Activated T-helper 17 cell treated with anti-CD3 and anti-CD28 coated beads, Interleukin-2, amount 50 U/mL, for 72 hours (primary cell): ENCODE results near the gene ZNF653. TPM values are rescaled to one million over a fixed set of nuclear protein-coding genes. Genes with fewer than 3 reads are reported as not detected.
"Not testable (repeated sequence)": the region's sequence is repeated elsewhere in the genome, so short reads cannot be mapped to it uniquely, and the experiment has no call there.

Experiments used
- ATAC-seq: fragments of 150-1000 bp; cut with Tn5 transposase; replicated peaks from 2 replicates; pipeline ENCODE4 v1.10.0; 2021; ENCODE audit warnings: mild to moderate bottlenecking, moderate library complexity
- H3K27ac Mint-ChIP-seq: one replicate; pipeline ENCODE4 v1.8.0; 2022; ENCODE audit warnings: mixed read lengths
- H3K27me3 Mint-ChIP-seq: one replicate; pipeline ENCODE4 v1.8.0; 2022; ENCODE audit warnings: mixed read lengths
- H3K36me3 Mint-ChIP-seq: one replicate; pipeline ENCODE4 v1.8.0; 2022; ENCODE audit warnings: low read depth, mild to moderate bottlenecking, mixed read lengths
- H3K4me1 Mint-ChIP-seq: one replicate; pipeline ENCODE4 v1.8.0; 2022; ENCODE audit warnings: mixed read lengths
- H3K4me3 Mint-ChIP-seq: one replicate; pipeline ENCODE4 v1.8.0; 2022; ENCODE audit warnings: mild to moderate bottlenecking, mixed read lengths
- H3K9me3 Mint-ChIP-seq: one replicate; pipeline ENCODE4 v1.8.0; 2022; ENCODE audit warnings: mixed read lengths
- total RNA-seq, 2 donors: library from RNA; stranded (reverse); gene quantifications; one replicate each; pipeline ENCODE4 v1.2.3, GENCODE V29; 2022

The ZNF653 gene
- total RNA-seq, 2 donors from 2014 or later: 18.8 to 26.3 TPM

DNA sequence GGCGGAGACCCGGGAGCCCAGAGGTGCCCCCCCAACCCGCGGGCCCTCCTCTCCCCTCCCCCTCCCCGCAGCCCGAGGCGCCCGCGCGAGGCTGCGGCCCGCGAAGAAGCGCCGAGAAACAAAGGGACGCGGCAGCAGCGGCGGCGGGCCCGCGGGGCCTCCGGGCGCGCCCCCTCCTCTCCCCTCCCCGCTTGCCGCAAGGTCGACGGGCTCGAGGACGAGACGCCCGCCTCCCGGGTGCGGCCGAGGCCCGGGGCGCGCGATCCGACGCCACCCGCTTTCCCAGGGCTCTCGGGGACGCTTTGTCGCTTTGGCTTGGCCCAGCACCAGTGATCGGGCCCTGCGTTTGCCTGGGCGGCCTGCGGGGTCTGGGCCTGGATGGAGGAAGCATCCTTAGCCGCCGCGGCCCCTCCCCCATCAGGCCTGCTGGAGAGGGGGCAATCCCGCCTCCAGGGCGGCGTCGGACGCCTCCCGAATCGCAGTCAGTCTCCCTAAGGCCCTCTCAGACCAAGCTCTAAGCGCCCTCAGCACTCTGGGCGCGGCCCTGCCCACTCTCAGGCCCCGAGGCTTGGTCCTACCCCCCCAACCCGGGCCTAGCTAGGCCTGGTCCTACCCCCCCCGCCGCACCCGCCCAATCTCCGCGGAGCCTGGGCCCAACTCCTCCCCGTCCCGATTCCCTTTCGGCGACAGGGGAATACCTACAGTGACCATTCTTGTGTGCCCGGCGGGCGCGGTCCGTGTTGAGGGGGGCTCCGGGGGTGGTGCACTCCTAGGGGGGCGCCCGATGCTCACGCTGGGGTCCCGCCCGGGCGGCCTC is 25.5 kb downstream of the ZNF653 start:
- Mint-ChIP-seq H3K4me3 (no peak overlapping the region), H3K27me3 (peaks cover 19% of the 10 kb centered on the region), H3K36me3 (peaks cover 16% of the 10 kb centered on the region), H3K4me1 (peaks cover 9% of the 10 kb centered on the region), H3K9me3 (no peaks in the 10 kb centered on the region), H3K27ac (no peak overlapping the region)
- no peak for ATAC-seq

DNA sequence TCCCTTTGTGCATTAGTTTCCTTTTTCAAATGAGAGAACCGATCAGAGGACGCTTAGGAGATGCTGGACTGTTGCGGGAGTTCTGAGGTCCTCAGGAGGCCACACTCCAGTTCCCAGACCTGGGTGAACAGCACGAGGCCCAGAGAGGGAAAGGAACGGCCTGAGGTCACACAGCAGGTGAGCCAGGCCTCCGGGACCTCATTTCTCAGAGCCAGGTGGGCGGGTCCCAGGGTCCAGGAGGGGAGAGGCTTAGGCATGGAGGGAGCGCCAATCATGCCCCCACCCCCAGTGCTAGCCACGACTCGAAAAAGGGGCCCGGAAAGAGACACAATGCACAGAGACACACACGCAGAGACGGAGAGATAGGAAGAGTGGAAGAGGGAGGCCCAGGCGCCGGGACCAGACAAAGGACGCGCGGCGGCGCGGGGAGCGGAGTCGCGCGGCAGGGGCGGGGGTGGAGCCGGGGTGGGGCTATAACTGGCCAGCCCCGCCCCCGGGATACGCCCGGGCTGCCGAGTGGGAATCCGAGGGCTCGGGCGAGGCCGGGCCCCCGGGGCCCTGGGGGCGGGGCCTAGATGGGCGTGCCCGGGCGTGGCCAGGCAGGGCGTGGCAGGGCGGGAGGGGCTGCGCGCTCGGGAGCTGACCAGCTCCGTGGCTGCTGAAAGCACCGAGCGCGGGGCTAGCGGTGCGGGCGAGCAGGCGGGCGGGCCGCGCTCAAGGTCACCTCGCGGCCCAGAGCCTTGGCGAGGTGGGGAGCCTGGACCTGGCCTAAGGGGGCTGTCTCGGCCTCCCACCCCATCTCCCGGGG is 26.3 kb downstream of the ZNF653 start:
- ATAC-seq: no peak
- Mint-ChIP-seq H3K27me3 (peaks cover 19% of the 10 kb centered on the region), H3K36me3 (peaks cover 12% of the 10 kb centered on the region), H3K27ac (no peak overlapping the region), H3K4me3 (peak overlapping the region; percentile 44), H3K4me1 (peaks cover 7% of the 10 kb centered on the region), H3K9me3 (no peaks in the 10 kb centered on the region)

DNA sequence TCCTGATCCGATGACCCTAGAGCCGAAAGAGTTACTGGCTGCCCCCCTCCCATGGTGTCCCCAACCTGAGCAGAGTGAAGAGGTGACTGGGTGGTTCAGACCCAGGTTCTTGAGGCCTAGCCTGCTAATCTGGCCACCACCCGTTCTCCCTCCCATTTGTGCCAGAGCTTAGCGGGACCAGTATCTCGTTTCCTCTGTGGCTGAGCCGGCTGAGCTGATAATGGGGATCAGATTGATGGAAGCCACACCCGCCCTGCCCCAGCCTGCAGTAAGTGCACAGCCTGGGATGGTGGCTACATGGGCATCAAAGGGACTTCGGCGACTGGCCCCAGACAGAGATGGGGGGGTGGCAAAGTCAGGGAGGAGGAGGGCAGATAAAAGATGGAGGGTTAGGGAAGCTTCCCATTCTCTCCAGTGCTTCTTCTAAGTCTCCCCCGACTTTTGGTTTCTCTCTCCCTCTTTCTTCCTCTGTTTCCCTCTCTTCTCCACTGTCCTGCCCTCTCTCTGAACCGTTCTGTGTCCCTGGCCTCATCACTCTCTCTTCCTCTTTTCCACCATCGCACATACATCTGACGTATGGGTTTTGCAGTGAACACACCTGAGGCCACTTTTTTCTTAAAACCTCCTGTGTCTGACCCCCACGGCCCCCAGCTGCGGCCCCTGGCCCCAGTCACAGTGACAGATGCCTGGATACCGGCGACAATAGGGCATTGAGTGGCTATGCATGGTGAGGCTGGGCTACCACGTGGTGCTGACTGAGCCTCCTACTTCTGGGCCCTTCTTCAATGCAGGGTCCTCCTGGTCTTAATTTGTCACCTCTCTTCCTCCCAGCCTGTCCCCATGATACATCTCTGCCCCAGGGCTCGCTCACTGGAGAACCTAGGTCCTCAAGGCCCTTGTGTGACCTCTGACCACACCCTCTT is 27.2 kb downstream of the ZNF653 start:
- Mint-ChIP-seq H3K9me3 (no peaks in the 10 kb centered on the region), H3K4me3 (peak overlapping the region; percentile 44), H3K36me3 (peaks cover 12% of the 10 kb centered on the region), H3K27me3 (peaks cover 19% of the 10 kb centered on the region), H3K27ac (no peak overlapping the region), H3K4me1 (peaks cover 7% of the 10 kb centered on the region)
- ATAC-seq: no peak

DNA sequence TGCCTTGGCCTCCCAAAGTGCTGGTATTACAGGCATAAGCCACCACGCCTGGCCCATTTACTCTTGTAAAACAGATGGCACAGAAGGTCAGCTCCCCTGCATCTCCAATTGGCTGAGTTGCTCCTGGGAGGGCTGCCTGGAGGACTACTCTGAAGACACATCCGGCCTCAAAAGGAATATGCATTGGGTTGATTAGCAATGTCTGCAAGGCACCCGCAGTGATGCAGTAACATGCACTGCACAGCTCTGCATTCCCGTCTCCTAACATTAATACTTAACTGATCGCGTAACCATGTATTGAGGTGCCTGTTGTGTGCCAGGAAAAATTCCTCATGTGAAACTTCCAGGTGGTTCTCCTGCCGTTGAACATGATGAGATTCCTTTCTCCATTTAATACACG is 29.8 kb downstream of the ZNF653 start:
- Mint-ChIP-seq H3K4me3 (no peak overlapping the region), H3K27ac (no peak overlapping the region), H3K36me3 (no peaks in the 10 kb centered on the region), H3K27me3 (peaks cover 13% of the 10 kb centered on the region), H3K4me1 (peaks cover 7% of the 10 kb centered on the region), H3K9me3 (no peaks in the 10 kb centered on the region)
- no peak for ATAC-seq

DNA sequence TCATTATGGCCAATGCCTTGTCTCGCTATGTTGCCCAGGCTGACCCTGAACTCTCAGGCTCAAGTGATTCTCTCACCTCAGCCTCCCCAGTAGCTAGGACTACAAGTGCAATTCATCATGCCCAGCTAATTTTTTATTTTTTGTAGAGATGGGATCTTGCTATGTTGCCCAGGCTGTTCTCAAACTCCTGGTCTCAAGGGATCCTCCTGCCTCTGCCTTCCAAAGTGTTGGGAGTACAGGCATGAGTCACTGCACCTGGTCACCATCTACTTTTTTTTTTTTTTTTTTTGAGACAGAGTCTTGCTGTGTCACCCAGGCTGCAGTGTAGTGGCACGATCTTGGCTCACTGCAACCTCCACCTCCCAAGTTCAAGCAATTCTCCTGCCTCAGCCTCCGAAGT is 30.3 kb downstream of the ZNF653 start:
- H3K4me1 Mint-ChIP-seq, H3K9me3 Mint-ChIP-seq, ATAC-seq, H3K36me3 Mint-ChIP-seq, H3K4me3 Mint-ChIP-seq, H3K27ac Mint-ChIP-seq: not testable (repeated sequence)
- peaks cover 13% of the 10 kb centered on the region for H3K27me3 Mint-ChIP-seq

DNA sequence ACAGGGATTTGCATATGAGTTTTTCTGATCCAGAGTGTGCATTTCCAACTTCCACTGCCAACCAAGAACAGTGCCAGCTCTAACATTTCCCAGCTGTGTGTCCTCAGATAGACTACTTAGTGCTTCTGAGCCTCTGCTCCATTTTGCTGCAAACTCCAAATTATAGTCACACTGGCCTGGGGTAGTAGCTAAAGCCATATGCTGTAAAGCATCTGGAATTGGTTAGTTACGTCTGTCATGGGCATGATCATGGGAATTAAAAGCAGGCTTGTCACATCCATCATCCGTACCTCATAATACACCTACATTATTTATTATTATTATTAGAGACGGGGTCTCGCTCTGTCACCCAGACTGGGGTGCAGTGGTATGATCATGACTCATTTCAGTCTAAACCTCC is 31.9 kb downstream of the ZNF653 start:
- Mint-ChIP-seq H3K4me1 (peaks cover 3% of the 10 kb centered on the region), H3K36me3 (no peaks in the 10 kb centered on the region), H3K27ac (no peak overlapping the region), H3K4me3 (no peak overlapping the region), H3K27me3 (peaks cover 8% of the 10 kb centered on the region), H3K9me3 (no peaks in the 10 kb centered on the region)
- no peak for ATAC-seq

DNA sequence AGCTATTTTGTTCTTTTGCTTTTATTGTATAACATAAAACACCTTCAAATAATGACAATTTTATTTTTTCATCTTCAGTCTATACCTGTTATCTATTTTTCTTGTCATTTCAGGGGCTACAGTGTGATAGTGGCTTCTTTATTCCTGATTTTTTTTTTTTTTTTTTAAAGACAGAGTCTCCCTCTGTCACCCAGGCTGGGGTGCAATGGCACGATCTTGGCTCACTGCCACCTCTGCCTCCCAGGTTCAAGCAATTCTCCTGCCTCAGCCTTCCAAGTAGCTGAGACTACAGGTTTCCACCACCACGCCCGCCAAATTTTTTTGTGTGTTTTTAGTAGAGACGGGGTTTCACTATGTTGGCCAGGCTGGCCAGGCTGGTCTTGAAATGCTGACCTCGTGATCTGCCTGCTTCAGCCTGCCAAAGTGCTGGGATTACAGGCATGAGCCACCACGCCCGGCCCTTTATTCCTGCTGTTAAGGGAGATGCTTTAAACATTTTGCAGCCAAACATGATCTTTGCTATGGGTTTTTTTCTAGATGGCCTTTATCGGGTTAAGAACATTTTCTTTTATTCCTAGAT is 37.3 kb downstream of the ZNF653 start:
- not testable (repeated sequence) for H3K27ac Mint-ChIP-seq, H3K9me3 Mint-ChIP-seq, H3K36me3 Mint-ChIP-seq, H3K4me3 Mint-ChIP-seq, ATAC-seq, H3K4me1 Mint-ChIP-seq, H3K27me3 Mint-ChIP-seq

DNA sequence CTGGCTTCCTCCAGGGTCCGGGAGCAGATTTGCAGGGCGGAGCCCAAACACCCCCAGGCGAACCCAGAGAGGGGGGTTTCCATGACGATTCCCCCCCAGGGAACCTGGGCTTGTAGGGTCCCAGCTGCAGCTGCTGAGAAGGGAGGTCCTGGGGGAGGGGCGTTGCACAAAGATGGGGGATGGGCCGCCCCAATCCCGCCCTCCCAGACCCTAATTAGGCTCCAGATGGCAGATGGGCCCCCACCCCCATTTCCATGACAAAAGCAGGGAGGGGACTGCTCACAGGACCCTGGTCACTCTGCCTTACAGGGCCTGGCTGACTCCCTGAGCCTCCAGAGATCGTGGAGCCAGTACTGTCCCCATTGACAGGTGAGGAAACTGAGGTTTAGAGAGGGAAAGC is 40.0 kb downstream of the ZNF653 start:
- H3K4me1 Mint-ChIP-seq: peaks cover 5% of the 10 kb centered on the region
- no peaks in the 10 kb centered on the region for H3K36me3 Mint-ChIP-seq
- no peaks in the 10 kb centered on the region for H3K9me3 Mint-ChIP-seq
- peaks cover 1% of the 10 kb centered on the region for H3K27me3 Mint-ChIP-seq
- no peak overlapping the region for H3K4me3 Mint-ChIP-seq
- ATAC-seq: no peak
- no peak overlapping the region for H3K27ac Mint-ChIP-seq

DNA sequence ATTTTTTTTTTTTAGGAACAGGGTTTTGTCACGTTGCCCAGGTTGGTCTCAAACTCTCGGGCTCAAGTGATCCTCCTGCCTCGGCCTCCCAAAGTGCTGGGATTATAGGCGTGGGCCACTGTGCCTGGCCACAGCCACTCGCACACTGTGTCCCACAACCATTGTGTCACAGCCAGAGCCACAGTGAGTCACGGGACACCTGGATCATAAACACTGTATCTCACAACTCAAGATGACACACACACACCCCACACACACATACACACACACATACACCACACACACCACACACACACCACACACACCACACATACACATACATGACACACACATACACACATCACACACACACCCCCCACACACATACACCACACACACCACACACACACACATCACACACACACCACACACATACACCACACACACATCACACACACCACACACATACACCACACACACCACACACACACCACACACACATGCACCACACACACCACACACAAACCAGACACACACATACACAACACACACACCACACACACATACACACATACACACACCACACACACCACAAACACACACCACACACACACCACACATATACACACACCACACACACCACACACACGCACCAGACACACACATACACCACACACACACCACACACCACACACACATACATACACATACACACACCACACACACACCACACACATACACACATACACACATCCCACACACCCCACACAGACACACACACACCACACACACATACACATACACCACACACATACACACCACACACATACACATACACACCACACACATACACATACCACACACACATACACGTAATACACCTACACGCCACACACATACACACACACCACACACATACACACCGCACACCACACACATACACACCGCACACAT is 41.0 kb downstream of the ZNF653 start:
- Mint-ChIP-seq H3K36me3 (no peaks in the 10 kb centered on the region), H3K4me1 (peaks cover 5% of the 10 kb centered on the region), H3K9me3 (no peaks in the 10 kb centered on the region), H3K27ac (no peak overlapping the region), H3K4me3 (no peak overlapping the region), H3K27me3 (peaks cover 10% of the 10 kb centered on the region)
- peak; percentile 60 for ATAC-seq

DNA sequence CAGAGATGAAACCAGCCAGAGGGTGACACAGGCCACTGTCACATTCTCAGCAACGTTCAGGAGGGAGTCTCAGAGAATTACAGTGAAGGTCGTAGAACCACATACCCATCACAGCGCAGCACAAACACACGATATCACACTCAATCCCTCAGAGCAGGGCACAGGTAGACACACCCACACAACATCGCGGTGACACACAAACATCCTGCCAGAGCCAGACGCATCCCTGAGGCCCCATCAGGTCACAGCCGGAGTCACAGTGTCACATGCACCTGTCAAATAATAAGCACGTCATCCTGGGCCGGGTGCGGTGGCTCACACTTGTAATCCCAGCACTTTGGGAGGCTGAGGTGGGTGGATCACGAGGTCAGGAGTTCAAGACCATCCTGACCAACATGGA is 42.2 kb downstream of the ZNF653 start:
- Mint-ChIP-seq H3K9me3 (no peaks in the 10 kb centered on the region), H3K4me1 (peaks cover 5% of the 10 kb centered on the region), H3K27me3 (peaks cover 10% of the 10 kb centered on the region), H3K4me3 (no peak overlapping the region), H3K27ac (no peak overlapping the region), H3K36me3 (no peaks in the 10 kb centered on the region)
- peak; percentile 82 for ATAC-seq

DNA sequence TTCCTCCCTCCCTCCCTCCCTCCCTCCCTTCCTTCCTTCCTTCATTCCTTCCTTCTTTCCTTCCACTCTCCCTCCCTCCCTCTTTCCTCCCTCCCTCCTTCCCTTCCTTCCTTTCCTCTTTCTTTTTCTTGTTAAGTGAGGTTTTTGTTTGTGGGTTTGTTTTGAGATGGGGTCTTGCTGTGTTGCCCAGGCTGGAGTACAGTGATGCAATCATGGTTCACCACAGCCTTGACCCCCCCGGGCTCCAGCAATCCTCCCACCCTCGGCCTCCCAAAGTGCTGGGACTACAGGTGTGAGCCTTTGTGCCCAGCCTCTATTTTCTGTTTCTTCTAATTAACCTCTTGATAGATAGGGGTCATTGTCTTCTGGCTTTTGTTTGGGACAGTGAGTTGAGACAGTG is 44.2 kb downstream of the ZNF653 start:
- no peaks in the 10 kb centered on the region for H3K36me3 Mint-ChIP-seq
- ATAC-seq: no peak
- peaks cover 10% of the 10 kb centered on the region for H3K27me3 Mint-ChIP-seq
- H3K4me3 Mint-ChIP-seq: no peak overlapping the region
- no peak overlapping the region for H3K27ac Mint-ChIP-seq
- peaks cover 5% of the 10 kb centered on the region for H3K4me1 Mint-ChIP-seq
- no peaks in the 10 kb centered on the region for H3K9me3 Mint-ChIP-seq

DNA sequence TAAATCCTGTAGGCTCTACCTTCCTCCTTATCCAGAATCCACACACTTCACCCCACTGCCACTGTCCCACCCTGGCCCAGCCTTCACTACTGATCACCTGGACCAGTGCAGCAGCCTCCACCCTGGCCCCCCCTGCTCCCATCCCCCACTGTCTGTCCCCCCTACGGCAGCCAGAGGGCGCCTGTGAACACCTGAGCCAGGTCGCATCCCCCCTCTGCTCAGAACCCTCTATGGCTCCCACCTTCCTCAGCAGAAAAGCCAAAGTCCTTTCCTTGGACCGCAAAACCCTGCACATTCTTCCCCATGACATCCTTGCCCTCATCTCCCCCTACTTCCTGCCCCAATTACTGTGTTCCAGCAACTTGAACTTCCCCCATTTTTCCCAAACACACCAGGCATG is 45.4 kb downstream of the ZNF653 start:
- peak; percentile 31 for ATAC-seq
- Mint-ChIP-seq H3K9me3 (no peaks in the 10 kb centered on the region), H3K27ac (no peak overlapping the region), H3K4me1 (peaks cover 5% of the 10 kb centered on the region), H3K36me3 (no peaks in the 10 kb centered on the region), H3K4me3 (no peak overlapping the region), H3K27me3 (peaks cover 10% of the 10 kb centered on the region)

DNA sequence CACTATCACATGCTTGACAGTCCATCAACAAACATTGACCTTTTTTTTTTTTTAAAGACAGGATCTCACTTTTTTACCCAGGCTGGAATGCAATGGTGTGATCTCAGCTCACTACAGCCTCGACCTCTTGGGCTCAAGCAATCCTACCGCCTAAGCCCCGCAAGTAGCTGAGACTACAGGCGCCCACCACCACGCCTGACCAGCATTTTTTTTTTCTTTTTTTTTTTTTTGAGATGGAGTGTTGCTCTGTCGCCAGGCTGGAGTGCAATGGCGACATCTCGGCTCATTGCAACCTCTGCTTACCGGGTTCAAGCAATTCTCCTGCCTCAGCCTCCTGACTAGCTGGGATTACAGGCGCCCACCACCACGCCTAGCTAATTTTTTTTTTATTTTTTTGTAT is 46.7 kb downstream of the ZNF653 start:
- not testable (repeated sequence) for H3K27me3 Mint-ChIP-seq, H3K36me3 Mint-ChIP-seq, H3K27ac Mint-ChIP-seq, H3K4me1 Mint-ChIP-seq, H3K9me3 Mint-ChIP-seq, ATAC-seq, H3K4me3 Mint-ChIP-seq
